ENCODE data around the gene EYS.
"Not testable (repeated sequence)": the region's sequence is repeated elsewhere in the genome, so short reads cannot be mapped to it uniquely, and the experiment has no call there.

Gene EYS

GRCh38 chr6:65637289-65638046 is 69.6 kb downstream of the EYS start:
- no peak for DNase-seq (ENCODE audit: low read depth in 1 of 2, low spot score in 1 of 2)

- no peak for DNase-seq (ENCODE audit: low read depth in 1 of 2, low spot score in 1 of 2)
Measured at GRCh38 chr6:65633501-65633900, 73.5 kb downstream of the EYS start.

- no peak for DNase-seq (ENCODE audit: low read depth in 1 of 2, low spot score in 1 of 2)
Measured at GRCh38 chr6:65631711-65632110, 75.3 kb downstream of the EYS start.

GRCh38 chr6:65627434-65627999 is 79.5 kb downstream of the EYS start:
- not testable (repeated sequence) for DNase-seq (ENCODE audit: low read depth in 1 of 2, low spot score in 1 of 2)

- no peak for DNase-seq (ENCODE audit: low read depth in 1 of 2, low spot score in 1 of 2)
Measured at GRCh38 chr6:65627015-65627414, 80.0 kb downstream of the EYS start.

- no peak for DNase-seq (ENCODE audit: low read depth in 1 of 2, low spot score in 1 of 2)
Measured at GRCh38 chr6:65623566-65623965, 83.5 kb downstream of the EYS start.

- no peak for DNase-seq (ENCODE audit: low read depth in 1 of 2, low spot score in 1 of 2)
Measured at GRCh38 chr6:65610746-65611145, 96.3 kb downstream of the EYS start.

GRCh38 chr6:65595540-65595939 is 111.5 kb downstream of the EYS start:
- DNase-seq (ENCODE audit: low read depth in 1 of 2, low spot score in 1 of 2): no peak

- no peak for DNase-seq (ENCODE audit: low read depth in 1 of 2, low spot score in 1 of 2)
Measured at GRCh38 chr6:65570340-65570739, 136.7 kb downstream of the EYS start.

GRCh38 chr6:65569505-65569904 is 137.5 kb downstream of the EYS start:
- no peak for DNase-seq (ENCODE audit: low read depth in 1 of 2, low spot score in 1 of 2)

GRCh38 chr6:65569056-65569455 is 138.0 kb downstream of the EYS start:
- not testable (repeated sequence) for DNase-seq (ENCODE audit: low read depth in 1 of 2, low spot score in 1 of 2)

- no peak for DNase-seq (ENCODE audit: low read depth in 1 of 2, low spot score in 1 of 2)
Measured at GRCh38 chr6:65566117-65566516, 140.9 kb downstream of the EYS start.

- no peak for DNase-seq (ENCODE audit: low read depth in 1 of 2, low spot score in 1 of 2)
Measured at GRCh38 chr6:65558071-65558470, 149.0 kb downstream of the EYS start.

- no peak for DNase-seq (ENCODE audit: low read depth in 1 of 2, low spot score in 1 of 2)
Measured at GRCh38 chr6:65557224-65557623, 149.8 kb downstream of the EYS start.

- DNase-seq (ENCODE audit: low read depth in 1 of 2, low spot score in 1 of 2): no peak
Measured at GRCh38 chr6:65546894-65547293, 160.1 kb downstream of the EYS start.

GRCh38 chr6:65545920-65546319 is 161.1 kb downstream of the EYS start:
- DNase-seq (ENCODE audit: low read depth in 1 of 2, low spot score in 1 of 2): no peak

GRCh38 chr6:65538644-65539043 is 168.4 kb downstream of the EYS start:
- no peak for DNase-seq (ENCODE audit: low read depth in 1 of 2, low spot score in 1 of 2)

- DNase-seq (ENCODE audit: low read depth in 1 of 2, low spot score in 1 of 2): no peak
Measured at GRCh38 chr6:65537600-65537999, 169.4 kb downstream of the EYS start.

- no peak for DNase-seq (ENCODE audit: low read depth in 1 of 2, low spot score in 1 of 2)
Measured at GRCh38 chr6:65531533-65531932, 175.5 kb downstream of the EYS start.

GRCh38 chr6:65524232-65524631 is 182.8 kb downstream of the EYS start:
- DNase-seq (ENCODE audit: low read depth in 1 of 2, low spot score in 1 of 2): no peak

GRCh38 chr6:65505736-65506135 is 201.3 kb downstream of the EYS start:
- DNase-seq (ENCODE audit: low read depth in 1 of 2, low spot score in 1 of 2): no peak

GRCh38 chr6:65501045-65501444 is 206.0 kb downstream of the EYS start:
- no peak for DNase-seq (ENCODE audit: low read depth in 1 of 2, low spot score in 1 of 2)

- DNase-seq (ENCODE audit: low read depth in 1 of 2, low spot score in 1 of 2): not testable (repeated sequence)
Measured at GRCh38 chr6:65483652-65484051, 223.4 kb downstream of the EYS start.
